Left lung (tissue), 10 donors: ENCODE data around the gene NUP155. TPM values are rescaled to one million over a fixed set of nuclear protein-coding genes. Genes with fewer than 3 reads are reported as not detected.

Source experiments
- ATAC-seq: fragments of 200-7000 bp; cut with Tn5 transposase; one replicate; pipeline ENCODE4 v1.9.1; 2020; ENCODE audit warnings: moderate library complexity
- DNase-seq, 4 donors: peaks; one replicate each; pipeline ENCODE4 v3.0.0-alpha.2; 2013 to 2020
- H3K27ac ChIP-seq, 2 donors: fragments of 200-600 bp; sonication (generic) in 1 of 2; one replicate each; pipeline versions ENCODE4 v1.5.0 to v1.8.0; 2020 to 2021
- H3K27me3 ChIP-seq, 2 donors: fragments of 200-600 bp; sonication (generic) in 1 of 2; one replicate each; pipeline versions ENCODE4 v1.5.0 to v1.8.0; 2020 to 2021
- H3K36me3 ChIP-seq, 2 donors: fragments of 200-600 bp; sonication (generic) in 1 of 2; one replicate each; pipeline versions ENCODE4 v1.5.0 to v1.8.0; 2020 to 2021
- H3K4me1 ChIP-seq, 2 donors: fragments of 200-600 bp; one replicate each; pipeline ENCODE4 v1.8.0; 2021
- H3K4me3 ChIP-seq, 2 donors: fragments of 200-600 bp; sonication (generic) in 1 of 2; one replicate each; pipeline versions ENCODE4 v1.5.0 to v1.8.0; 2020 to 2021; ENCODE audit warnings: mild to moderate bottlenecking in 1 of 2
- H3K9me3 ChIP-seq, 2 donors: fragments of 200-600 bp; sonication (generic) in 1 of 2; one replicate each; pipeline versions ENCODE4 v1.5.0 to v1.8.0; 2020 to 2021
- CTCF ChIP-seq, 2 donors: fragments of 200-600 bp; sonication (generic) in 1 of 2; IDR thresholded peaks; one replicate each; pipeline versions ENCODE4 v1.5.0 to v1.8.0; 2021; ENCODE audit warnings: antibody characterized with exemption in 2 of 2
- intact Hi-C, 2 donors: fragments of 100-400 bp; cut with DNase I; formaldehyde crosslinking; loops; one replicate each; pipeline versions ENCODE4 v1.11.2 to v1.14.2; 2022
- polyA plus RNA-seq, 6 donors: library from polyadenylated mRNA; unstranded; fragments of 120-200 nt; gene quantifications; one replicate each; pipeline ENCODE4 v1.2.1, GENCODE V29; 2013; ENCODE audit not compliant: insufficient read length in 6 of 6
- total RNA-seq, 2 donors: library from RNA; stranded (reverse); fragmentation: NEBNext Ultra II Directional; extraction: Animal tissue kit (Norgen Biotek cat#: 25700); gene quantifications; one replicate each; pipeline ENCODE4 v1.2.1, GENCODE V29; 2021
- donor health status: DM: no; HTN: yes; CAD: no.
- donor health status: DM: no; HTN: no; CAD: no.

Gene NUP155
- total and polyA plus RNA-seq, 8 donors, result 21.7 to 31.0 (median 27.0) TPM

- H3K9me3 ChIP-seq, result no peaks in the 10 kb centered on the region
- peaks cover 3 to 9% of the 10 kb centered on the region in 2 donors for H3K36me3 ChIP-seq
- ATAC-seq (no peak), DNase-seq (no peak)
- no peak for TF ChIP-seq CTCF (IDR thresholded peaks at IDR 0.05)
- H3K4me1 ChIP-seq, result peaks cover 19 to 26% of the 10 kb centered on the region in 2 donors
- H3K4me3 ChIP-seq, result no peak overlapping the region
- intact Hi-C loops, result no loop called here
- no peaks in the 10 kb centered on the region for H3K27me3 ChIP-seq
- H3K27ac ChIP-seq, result no peak overlapping the region
Measured at GRCh38 chr5:37247036-37247435, 123.9 kb downstream of the NUP155 start.

Other genes with a start within 250 kb of the NUP155 start
- gene CPLANE1, start 121.7 kb downstream of the NUP155 start, total RNA-seq, result 10 to 100 TPM; 20.1 to 26.1 TPM
- gene CPLANE1, start 121.7 kb downstream of the NUP155 start, polyA plus RNA-seq, result 10 to 100 TPM; 24.0 to 38.3 (median 35.8) TPM
- gene WDR70, start 8.2 kb upstream of the NUP155 start, total RNA-seq, result 10 to 100 TPM; 21.9 to 24.7 TPM
- gene WDR70, start 8.2 kb upstream of the NUP155 start, polyA plus RNA-seq, result 10 to 100 TPM; 45.7 to 59.2 (median 49.6) TPM